Pancreas (tissue), 10 donors: ENCODE data around the gene EML1. TPM values are rescaled to one million over a fixed set of nuclear protein-coding genes. Genes with fewer than 3 reads are reported as not detected.

ENCODE experiments used
- ATAC-seq, 4 donors: fragments of 200-7000 bp; cut with Tn5 transposase; one replicate each; pipeline versions ENCODE4 v1.8.0 to v1.9.1; 2020; ENCODE audit warnings: mild to moderate bottlenecking in 4 of 4, moderate library complexity in 4 of 4
- DNase-seq, 6 donors: peaks; one replicate each; pipeline ENCODE4 v3.0.0-alpha.2; 2020
- FAIRE-seq: peaks from 2 replicates; lab custom pipeline; 2012; peaks lifted over from hg19 to GRCh38; lab: Jason Lieb, UNC
- H3K27ac ChIP-seq, 4 donors: fragments of 200-600 bp; sonication (generic); 1 replicate in 3 of 4; 2 replicates in 1 of 4; pipeline versions ENCODE4 v1.5.0 to v1.8.0; 2020
- H3K27me3 ChIP-seq, 4 donors: fragments of 200-600 bp; one replicate each; pipeline ENCODE4 v1.8.0; 2021
- H3K36me3 ChIP-seq, 3 donors: fragments of 200-600 bp; sonication (generic) in 1 of 3; one replicate each; pipeline versions ENCODE4 v1.5.0 to v1.8.0; 2020 to 2021
- H3K4me1 ChIP-seq, 3 donors: fragments of 200-600 bp; one replicate each; pipeline ENCODE4 v1.8.0; 2021
- H3K4me3 ChIP-seq, 4 donors: fragments of 200-600 bp; sonication (generic) in 2 of 4; one replicate each; pipeline versions ENCODE4 v1.5.0 to v1.8.0; 2020 to 2021
- H3K9me3 ChIP-seq, 4 donors: fragments of 200-600 bp; one replicate each; pipeline ENCODE4 v1.8.0; 2021
- WGBS, 2 donors: extraction: QIAGEN DNeasy Blood & Tissue Kit; methylation state at CpG; one replicate each; pipeline ENCODE4 v1.1.7; 2013; 5-methylcytosine and 5-hydroxymethylcytosine counted together
- intact Hi-C, 3 donors: fragments of 100-400 bp; cut with DNase I; formaldehyde crosslinking; loops; one replicate each; pipeline versions ENCODE4 v1.11.1 to v1.14.2; 2022
- polyA plus RNA-seq, 2 donors: library from polyadenylated mRNA; stranded (reverse); fragments of 200-250 nt; gene quantifications; one replicate each; pipeline ENCODE4 v1.2.3, GENCODE V29; 2013
- total RNA-seq, 6 donors: library from RNA; stranded (reverse); fragmentation: NEBNext Ultra II Directional in 4 of 6; extraction: Animal tissue kit (Norgen Biotek cat#: 25700) in 4 of 6; gene quantifications; one replicate each; pipeline versions ENCODE4 v1.2.1 to v1.2.4, GENCODE V29; 2021 to 2023
- TF ChIP-seq, protein P1 (sequence below), 4 donors: fragments of 200-600 bp; sonication (generic) in 3 of 4; IDR thresholded peaks; one replicate each; pipeline versions ENCODE4 v1.5.0 to v1.8.0; 2021; ENCODE audit warnings: antibody characterized with exemption in 4 of 4
- donor health status: healthy with polysubstance abuse.
- donor health status: DM: no; HTN: no; CAD: no; lungs with moderate emphysema.
- donor health status: DM: no; HTN: no; CAD: no.
- donor health status: control.
- donor health status: control.
- donor health status: Bipolar disorder and iron deficiency.
- donor health status: DM: yes; HTN: yes; CAD: no.
- donor health status: DM: no; HTN: no; CAD: no.
- donor health status: DM: no; HTN: no; CAD: no.
- donor health status: DM: yes; HTN: yes; CAD: no.

The EML1 gene
- total and polyA plus RNA-seq, 8 donors, result 3.8 to 13.4 (median 9.7) TPM

DNA sequence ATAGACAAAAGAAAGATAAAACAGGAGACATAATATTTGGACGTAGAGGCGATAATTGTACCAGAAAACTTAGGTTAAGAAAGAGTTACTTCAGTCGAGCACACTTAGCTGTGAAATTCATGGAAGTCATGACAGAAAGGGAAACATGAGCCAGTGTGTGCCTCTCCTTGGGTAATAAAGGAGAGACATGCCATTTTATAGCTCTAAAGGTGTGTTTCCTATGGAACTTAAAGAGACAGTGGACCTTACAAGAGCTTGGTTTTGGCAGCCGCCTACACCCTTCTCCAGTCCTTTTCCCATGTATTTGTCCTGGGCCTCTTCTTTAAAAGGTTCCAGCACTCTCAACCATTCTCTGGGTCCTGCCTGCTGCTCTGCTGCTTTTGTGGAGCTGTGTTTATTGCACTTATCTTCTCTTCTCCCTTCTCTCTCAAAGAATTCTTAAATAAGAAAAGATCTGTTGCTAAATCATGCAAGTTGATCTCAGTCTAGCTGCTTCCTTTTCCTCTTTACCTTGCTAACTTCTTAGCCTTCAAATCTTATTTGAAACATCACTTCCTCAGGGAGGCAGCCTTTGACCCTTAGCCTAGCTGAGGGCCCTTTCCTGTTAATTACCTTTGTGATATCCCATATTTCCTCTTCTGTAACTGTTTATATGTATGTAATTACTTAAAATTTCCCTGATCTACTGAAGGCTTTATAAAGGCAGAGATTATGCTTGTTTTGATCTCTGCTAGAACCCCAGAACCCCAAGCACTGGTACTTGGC lies 190.2 kb downstream of the EML1 start:
- TF ChIP-seq, protein P1, sequence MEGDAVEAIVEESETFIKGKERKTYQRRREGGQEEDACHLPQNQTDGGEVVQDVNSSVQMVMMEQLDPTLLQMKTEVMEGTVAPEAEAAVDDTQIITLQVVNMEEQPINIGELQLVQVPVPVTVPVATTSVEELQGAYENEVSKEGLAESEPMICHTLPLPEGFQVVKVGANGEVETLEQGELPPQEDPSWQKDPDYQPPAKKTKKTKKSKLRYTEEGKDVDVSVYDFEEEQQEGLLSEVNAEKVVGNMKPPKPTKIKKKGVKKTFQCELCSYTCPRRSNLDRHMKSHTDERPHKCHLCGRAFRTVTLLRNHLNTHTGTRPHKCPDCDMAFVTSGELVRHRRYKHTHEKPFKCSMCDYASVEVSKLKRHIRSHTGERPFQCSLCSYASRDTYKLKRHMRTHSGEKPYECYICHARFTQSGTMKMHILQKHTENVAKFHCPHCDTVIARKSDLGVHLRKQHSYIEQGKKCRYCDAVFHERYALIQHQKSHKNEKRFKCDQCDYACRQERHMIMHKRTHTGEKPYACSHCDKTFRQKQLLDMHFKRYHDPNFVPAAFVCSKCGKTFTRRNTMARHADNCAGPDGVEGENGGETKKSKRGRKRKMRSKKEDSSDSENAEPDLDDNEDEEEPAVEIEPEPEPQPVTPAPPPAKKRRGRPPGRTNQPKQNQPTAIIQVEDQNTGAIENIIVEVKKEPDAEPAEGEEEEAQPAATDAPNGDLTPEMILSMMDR (IDR thresholded peaks at IDR 0.05), result no peak
- no peak overlapping the region for H3K4me3 ChIP-seq
- H3K9me3 ChIP-seq, result no peaks in the 10 kb centered on the region
- no peak for ATAC-seq
- intact Hi-C loops, result loop anchor here in 2 of 3 donors (5.0 to 10.0 kb wide), 2 partner anchors 121 to 124 kb away; no protein-coding TSS in a partner anchor
- 63 to 72% methylated on average over 4 of the region's 4 CpGs for WGBS, 2 donors
- no peaks in the 10 kb centered on the region for H3K27me3 ChIP-seq
- peaks cover 7 to 17% (median 11%) of the 10 kb centered on the region in 3 donors for H3K4me1 ChIP-seq
- no peak for FAIRE-seq
- H3K36me3 ChIP-seq, result no peaks in the 10 kb centered on the region
- H3K27ac ChIP-seq, result no peak overlapping the region
- no peak for DNase-seq

DNA sequence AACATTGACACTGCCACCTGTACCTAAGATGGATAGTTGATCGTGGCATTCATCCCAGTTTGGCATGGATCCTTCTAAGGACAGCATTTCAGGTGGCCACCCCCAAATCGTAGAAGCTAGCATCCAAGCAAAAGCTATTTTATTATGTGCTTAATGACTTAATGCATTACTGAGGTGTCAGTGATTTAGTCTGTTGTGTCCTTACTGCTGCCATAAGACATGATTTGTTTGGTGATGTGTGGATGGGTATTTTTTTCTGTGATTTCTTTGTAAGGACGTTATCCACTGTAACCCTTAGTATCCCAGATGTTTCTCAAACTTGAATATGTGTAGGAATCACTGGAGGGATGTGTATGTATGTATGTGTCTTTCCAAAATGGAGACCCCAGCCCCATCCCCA lies 190.8 kb downstream of the EML1 start:
- Histone ChIP-seq H3K27me3 (no peaks in the 10 kb centered on the region), H3K27ac (no peak overlapping the region), H3K4me1 (peaks cover 7 to 17% (median 11%) of the 10 kb centered on the region in 3 donors), H3K9me3 (no peaks in the 10 kb centered on the region), H3K4me3 (no peak overlapping the region), H3K36me3 (no peaks in the 10 kb centered on the region)
- TF ChIP-seq, protein P1 (IDR thresholded peaks at IDR 0.05), result no peak
- FAIRE-seq (no peak), DNase-seq (no peak), ATAC-seq (no peak)
- intact Hi-C loops, result loop anchor here in 2 of 3 donors (5.0 to 10.0 kb wide), 2 partner anchors 121 to 123 kb away; no protein-coding TSS in a partner anchor
- 23 to 24% methylated on average over 3 of the region's 3 CpGs for WGBS, 2 donors

DNA sequence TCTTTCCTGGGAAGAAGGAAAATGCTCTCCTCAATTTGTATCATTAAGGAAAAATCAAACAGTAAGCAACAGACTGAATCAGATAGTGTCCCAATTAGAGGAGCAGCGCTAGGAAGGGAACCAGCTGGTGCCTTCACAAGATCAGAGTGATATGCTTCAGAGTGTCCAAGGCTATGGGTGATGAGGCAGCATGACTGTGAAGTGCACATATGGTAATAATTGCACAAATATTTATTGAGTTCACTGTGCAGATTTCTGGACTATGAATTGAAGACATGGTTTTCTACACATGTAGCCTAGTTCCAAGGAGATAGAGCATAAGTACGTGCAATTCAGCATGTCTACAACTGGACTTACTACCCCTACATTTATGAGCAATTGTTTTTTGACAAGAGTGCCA lies 193.2 kb downstream of the EML1 start:
- no peaks in the 10 kb centered on the region for H3K27me3 ChIP-seq
- H3K4me3 ChIP-seq, result no peak overlapping the region
- no peaks in the 10 kb centered on the region for H3K9me3 ChIP-seq
- WGBS, 2 donors, result 39 to 41% methylated on average over 2 of the region's 2 CpGs
- no peak overlapping the region for H3K27ac ChIP-seq
- ATAC-seq, result peak in 2 of 4 donors; percentile 31 to 37
- TF ChIP-seq, protein P1 (IDR thresholded peaks at IDR 0.05), result no peak
- intact Hi-C loops, result loop anchor here in 1 of 3 donors (5.0 to 10.0 kb wide), 2 partner anchors 118 to 206 kb away; no protein-coding TSS in a partner anchor
- H3K4me1 ChIP-seq, result peaks cover 0 to 4% (median 0%) of the 10 kb centered on the region in 3 donors
- no peak for DNase-seq
- no peak for FAIRE-seq
- no peaks in the 10 kb centered on the region for H3K36me3 ChIP-seq

DNA sequence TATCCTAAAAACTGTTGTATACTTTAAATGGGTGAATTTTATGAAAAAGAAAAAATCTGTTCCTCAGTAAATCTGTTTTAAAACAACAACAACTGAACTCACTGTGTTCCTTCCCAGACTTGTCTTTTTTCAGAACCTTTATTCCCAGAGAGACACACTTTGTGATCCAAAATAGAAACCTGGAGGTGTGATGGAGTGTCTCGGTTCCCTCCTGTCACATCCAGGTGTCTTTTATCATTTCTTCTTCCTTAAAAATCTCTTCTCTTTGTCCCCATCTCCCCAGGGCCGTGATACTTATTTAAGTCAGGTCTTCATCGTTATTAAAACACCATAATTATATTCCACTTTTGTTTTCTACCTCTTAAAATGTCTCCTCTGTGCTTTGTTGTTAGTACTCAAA lies 195.8 kb downstream of the EML1 start:
- ATAC-seq (no peak), FAIRE-seq (no peak), DNase-seq (no peak)
- no peaks in the 10 kb centered on the region for H3K9me3 ChIP-seq
- TF ChIP-seq, protein P1 (IDR thresholded peaks at IDR 0.05), result no peak
- WGBS, 2 donors, result 84 to 93% methylated on average over 3 of the region's 3 CpGs
- intact Hi-C loops, result loop anchor here in 1 of 3 donors (5.0 to 10.0 kb wide), 2 partner anchors 116 to 203 kb away; no protein-coding TSS in a partner anchor
- no peaks in the 10 kb centered on the region for H3K27me3 ChIP-seq
- no peaks in the 10 kb centered on the region for H3K4me1 ChIP-seq
- no peak overlapping the region for H3K4me3 ChIP-seq
- no peak overlapping the region for H3K27ac ChIP-seq
- H3K36me3 ChIP-seq, result no peaks in the 10 kb centered on the region
